Psoas muscle (tissue), 8 donors: ENCODE measurements around the gene SH3BP5. TPM values are rescaled to one million over a fixed set of nuclear protein-coding genes. Genes with fewer than 3 reads are reported as not detected.

Experiments used
- ATAC-seq, 4 donors: fragments of 200-7000 bp; cut with Tn5 transposase; one replicate each; pipeline ENCODE4 v1.9.1; 2020; ENCODE audit warnings: moderate library complexity in 3 of 4, mild to moderate bottlenecking in 2 of 4
- DNase-seq, 2 donors: peaks; one replicate each; pipeline ENCODE4 v3.0.0-alpha.2; 2020
- H3K27ac ChIP-seq: fragments of 200-600 bp; one replicate; pipeline ENCODE4 v1.8.0; 2022
- H3K27me3 ChIP-seq, 3 donors: fragments of 200-600 bp in 1 of 3; one replicate each; pipeline versions ENCODE4 v1.6.1 to v1.8.0; 2013 to 2022; ENCODE audit warnings: low read length in 2 of 3, mild to moderate bottlenecking in 2 of 3, moderate library complexity in 1 of 3; ENCODE audit not compliant: insufficient read depth in 3 of 3
- H3K36me3 ChIP-seq, 2 donors: fragments of 200-600 bp in 1 of 2; one replicate each; pipeline versions ENCODE4 v1.6.1 to v1.8.0; 2013 to 2022; ENCODE audit warnings: low read depth in 1 of 2, mild to moderate bottlenecking in 1 of 2, moderate library complexity in 1 of 2; ENCODE audit not compliant: insufficient read depth in 1 of 2
- H3K4me1 ChIP-seq: fragments of 200-600 bp; one replicate; pipeline ENCODE4 v1.8.0; 2022
- H3K4me3 ChIP-seq: fragments of 200-600 bp; one replicate; pipeline ENCODE4 v1.8.0; 2022; ENCODE audit warnings: mild to moderate bottlenecking
- H3K9me3 ChIP-seq: fragments of 200-600 bp; one replicate; pipeline ENCODE4 v1.8.0; 2022
- CTCF ChIP-seq: fragments of 200-600 bp; IDR thresholded peaks from one replicate; pipeline ENCODE4 v1.8.0; 2022; ENCODE audit warnings: antibody characterized with exemption
- WGBS, 3 donors: extraction: QIAGEN DNeasy Blood & Tissue Kit; methylation state at CpG; one replicate each; pipeline versions ENCODE4 v1.1.6 to v1.1.7; 2013; 5-methylcytosine and 5-hydroxymethylcytosine counted together
- intact Hi-C, 2 donors: fragments of 100-400 bp; cut with DNase I; formaldehyde crosslinking; loops; one replicate each; pipeline versions ENCODE4 v1.11.0 to v1.14.2; 2022
- polyA plus RNA-seq, 3 donors: library from polyadenylated mRNA; stranded (reverse); fragments of 200-250 nt; gene quantifications; one replicate each; pipeline ENCODE4 v1.2.3, GENCODE V29; 2013
- total RNA-seq, 4 donors: library from RNA; stranded (reverse); fragmentation: NEBNext Ultra II Directional in 2 of 4; extraction: Animal tissue kit (Norgen Biotek cat#: 25700) in 2 of 4; gene quantifications; one replicate each; pipeline versions ENCODE4 v1.2.1 to v1.2.4, GENCODE V29; 2021 to 2023
- donor health status: healthy with polysubstance abuse.
- donor health status: DM: no; HTN: no; CAD: no; lungs with moderate emphysema.
- donor health status: Bipolar disorder and iron deficiency.
- donor health status: healthy.
- donor health status: DM: yes; HTN: yes; CAD: no.
- donor health status: DM: no; HTN: no; CAD: no.
- donor health status: DM: no; HTN: no; CAD: no.
- donor health status: DM: yes; HTN: yes; CAD: no.

SH3BP5 gene
- total and polyA plus RNA-seq, 7 donors: 14.4 to 63.0 (median 42.8) TPM

DNA sequence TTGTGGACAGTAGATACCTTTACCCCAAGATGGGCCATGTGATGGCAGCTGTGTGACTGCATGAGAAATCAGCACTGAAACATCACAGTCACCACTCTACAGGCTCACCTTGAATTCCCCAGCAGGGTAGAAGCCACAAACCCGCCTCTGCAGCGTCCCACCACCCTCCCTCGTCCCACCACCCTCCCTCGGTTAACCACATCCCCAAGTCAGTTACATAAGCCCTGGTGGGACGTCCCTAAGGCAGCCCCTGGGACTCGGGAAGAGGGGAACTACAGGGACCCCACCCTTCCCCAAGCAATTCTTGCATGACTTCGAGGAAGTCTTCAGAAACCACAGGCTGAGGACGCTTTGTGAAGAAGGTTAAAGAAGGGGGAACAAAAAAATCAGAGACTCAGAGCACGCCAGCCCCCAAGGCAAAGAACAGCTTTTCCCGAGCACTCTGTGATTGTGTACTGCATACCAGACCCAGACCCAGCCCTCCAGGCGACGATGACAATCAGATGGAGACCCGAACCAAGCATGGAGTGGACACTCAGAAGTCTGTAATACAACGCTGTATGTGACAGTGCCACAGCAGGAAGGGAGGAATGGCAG is 60.5 kb downstream of the SH3BP5 start:
- no peaks in the 10 kb centered on the region for H3K9me3 ChIP-seq
- ATAC-seq: no peak
- no peak for TF ChIP-seq CTCF
- H3K36me3 ChIP-seq: no peaks in the 10 kb centered on the region
- peaks cover 22% of the 10 kb centered on the region for H3K4me1 ChIP-seq
- no peak overlapping the region for H3K27ac ChIP-seq
- DNase-seq: peak in 1 of 2 donors; percentile 61
- 64 to 70% (median 69%) methylated on average over 14 of the region's 14 CpGs for WGBS, 3 donors
- H3K4me3 ChIP-seq: no peak overlapping the region
- intact Hi-C loops: loop anchor here in 1 of 2 donors (5.0 kb wide), 1 partner anchor 60 kb away; the partner anchor contains the start of gene SH3BP5
- H3K27me3 ChIP-seq: no peaks in the 10 kb centered on the region

- no peak for DNase-seq
- ATAC-seq: no peak
- intact Hi-C loops: loop anchor here in 1 of 2 donors (5.0 kb wide), 1 partner anchor 61 kb away; the partner anchor contains the start of gene SH3BP5
- WGBS, 3 donors: 80 to 88% (median 87%) methylated on average over 4 of the region's 4 CpGs
- Histone ChIP-seq H3K9me3 (no peaks in the 10 kb centered on the region), H3K4me3 (no peak overlapping the region), H3K27me3 (no peaks in the 10 kb centered on the region), H3K36me3 (no peaks in the 10 kb centered on the region), H3K27ac (no peak overlapping the region), H3K4me1 (peaks cover 22% of the 10 kb centered on the region)
- no peak for TF ChIP-seq CTCF
Observed at GRCh38 chr3:15271030-15271429, 61.4 kb downstream of the SH3BP5 start.

GRCh38 chr3:15269091-15269989 is 63.0 kb downstream of the SH3BP5 start:
- H3K4me3 ChIP-seq: no peak overlapping the region
- no peaks in the 10 kb centered on the region for H3K36me3 ChIP-seq
- ATAC-seq (peak; percentile 34 to 70 (median 63)), DNase-seq (peak; percentile 90 to 91)
- no peaks in the 10 kb centered on the region for H3K9me3 ChIP-seq
- WGBS, 3 donors: 75 to 82% (median 77%) methylated on average over 29 of the region's 29 CpGs
- peak overlapping the region; percentile 39 for H3K27ac ChIP-seq
- TF ChIP-seq CTCF: no peak
- no peaks in the 10 kb centered on the region for H3K27me3 ChIP-seq
- intact Hi-C loops: loop anchor here (2.0 to 5.0 kb wide), 3 partner anchors 63 to 288 kb away; partner anchors contain the start of gene SH3BP5 (in 1 of the 2)
- H3K4me1 ChIP-seq: peaks cover 25% of the 10 kb centered on the region

GRCh38 chr3:15268033-15268631 is 64.3 kb downstream of the SH3BP5 start:
- intact Hi-C loops: loop anchor here (1.0 to 5.0 kb wide), 4 partner anchors 65 to 289 kb away; partner anchors contain the start of gene SH3BP5 (in 1 of the 2)
- Histone ChIP-seq H3K27ac (peak overlapping the region; percentile 39), H3K4me3 (peak overlapping the region; percentile 12), H3K27me3 (no peaks in the 10 kb centered on the region), H3K9me3 (no peaks in the 10 kb centered on the region), H3K36me3 (no peaks in the 10 kb centered on the region), H3K4me1 (peaks cover 29% of the 10 kb centered on the region)
- DNase-seq (peak; percentile 88 to 91), ATAC-seq (peak; percentile 80 to 91 (median 88))
- 13 to 21% (median 20%) methylated on average over 15 of the region's 15 CpGs for whole genome bisulfite sequencing, 3 donors
- peak; percentile 96 for TF ChIP-seq CTCF
